Measurements from ENCODE around the gene NUP153.

NUP153 gene

GRCh38 chr6:17577059-17577458 lies 129.7 kb downstream of the NUP153 start:
- DNase-seq (ENCODE audit: insufficient read length, low spot score) (no peak), FAIRE-seq (no peak)

GRCh38 chr6:17574866-17575560 lies 131.7 kb downstream of the NUP153 start:
- DNase-seq (ENCODE audit: insufficient read length, low spot score) = no peak
- peak; percentile 13 for FAIRE-seq

DNA sequence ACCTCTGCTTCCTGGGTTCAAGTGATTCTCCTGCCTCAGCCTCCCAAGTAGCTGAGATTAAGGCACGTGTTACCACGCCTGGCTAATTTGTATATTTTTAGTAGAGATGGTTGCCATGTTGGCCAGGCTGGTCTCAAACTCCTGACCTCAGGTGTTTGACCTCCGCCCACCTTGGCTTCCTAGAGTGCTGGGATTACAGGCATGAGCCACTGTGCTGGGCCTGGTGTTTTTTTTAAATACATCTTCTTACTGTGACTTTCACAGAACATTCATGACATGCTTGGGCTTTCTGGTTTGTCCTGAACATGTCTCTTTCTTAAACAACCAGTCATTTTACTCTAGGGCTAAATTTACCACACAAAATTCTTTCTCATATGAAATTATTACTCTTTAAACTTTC lies 141.3 kb downstream of the NUP153 start:
- FAIRE-seq (no peak), DNase-seq (ENCODE audit: insufficient read length, low spot score) (no peak)

Measured in HTR-8/SVneo (cell line).